RPMI7951 (cell line): ENCODE results near the gene EID2B. TPM values are rescaled to one million over a fixed set of nuclear protein-coding genes. Genes with fewer than 3 reads are reported as not detected.

ENCODE experiments used
- DNase-seq: peaks from one replicate; pipeline ENCODE4 v3.0.0-alpha.2; 2012; ENCODE audit warnings: low read depth
- total RNA-seq: library from RNA; depleted of rRNA; stranded (reverse); fragments of >200 nt; shearing (Covaris generic); gene quantifications from 2 replicates; pipeline ENCODE4 v1.2.3, GENCODE V29; 2014; rRNA removed

The EID2B gene
- total RNA-seq, 1 experiment from 2014 or later, result 5.3 TPM

DNA sequence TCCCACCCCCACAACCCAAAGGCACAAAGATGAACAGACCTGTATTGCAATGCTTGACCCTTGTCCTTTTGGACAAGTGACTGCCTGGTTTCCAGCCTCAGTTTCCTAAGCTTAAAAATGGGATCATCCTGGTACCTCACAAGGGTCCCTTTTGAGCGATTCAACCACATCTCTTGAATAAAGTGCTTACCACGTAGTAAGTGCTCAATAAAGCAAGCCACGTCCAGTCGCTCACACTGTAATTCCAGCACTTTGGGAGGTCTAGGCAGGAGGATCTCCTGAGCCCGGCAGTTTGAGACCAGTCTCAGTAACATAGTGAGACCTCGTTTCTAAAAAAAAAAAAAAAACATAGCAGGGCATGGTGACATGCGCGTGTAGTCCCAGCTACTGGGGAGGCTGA lies 32.7 kb downstream of the EID2B start:
- DNase-seq, result no peak

- no peak for DNase-seq
These were observed 33.6 kb downstream of the EID2B start, which contains the start of gene DLL3 for GRCh38 chr19:39498798-39499642. TSS of gene DLL3 (plus strand) at chr19:39498947. CDS start at chr19:39498975, 28 bp downstream.

GRCh38 chr19:39497996-39498797 lies 34.5 kb downstream of the EID2B start:
- DNase-seq, result peak; percentile 37

GRCh38 chr19:39497701-39497995 lies 35.0 kb downstream of the EID2B start:
- no peak for DNase-seq

DNA sequence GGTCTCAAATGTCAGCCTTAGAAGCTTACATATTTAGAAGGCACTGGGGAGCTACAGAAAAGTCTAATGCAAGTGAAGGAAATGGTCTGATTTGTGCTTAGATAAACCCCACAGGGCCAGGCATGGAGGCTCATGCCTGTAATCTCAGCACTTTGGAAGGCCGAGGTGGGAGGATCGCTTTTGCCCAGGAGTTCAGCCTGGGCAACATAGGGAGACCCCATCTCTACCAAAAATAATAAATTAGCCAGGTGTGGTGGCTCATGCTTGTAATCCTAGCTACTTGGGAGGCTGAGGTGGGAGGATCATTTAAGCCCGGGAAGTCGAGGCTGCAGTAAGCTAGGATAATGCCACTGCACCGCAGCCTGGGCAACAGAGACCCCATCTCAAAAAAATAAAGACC lies 36.6 kb downstream of the EID2B start:
- DNase-seq, result no peak

GRCh38 chr19:39494661-39495060 lies 38.0 kb downstream of the EID2B start:
- DNase-seq, result no peak

GRCh38 chr19:39492788-39493187 lies 39.9 kb downstream of the EID2B start:
- no peak for DNase-seq

GRCh38 chr19:39492225-39492624 lies 40.4 kb downstream of the EID2B start:
- no peak for DNase-seq

DNA sequence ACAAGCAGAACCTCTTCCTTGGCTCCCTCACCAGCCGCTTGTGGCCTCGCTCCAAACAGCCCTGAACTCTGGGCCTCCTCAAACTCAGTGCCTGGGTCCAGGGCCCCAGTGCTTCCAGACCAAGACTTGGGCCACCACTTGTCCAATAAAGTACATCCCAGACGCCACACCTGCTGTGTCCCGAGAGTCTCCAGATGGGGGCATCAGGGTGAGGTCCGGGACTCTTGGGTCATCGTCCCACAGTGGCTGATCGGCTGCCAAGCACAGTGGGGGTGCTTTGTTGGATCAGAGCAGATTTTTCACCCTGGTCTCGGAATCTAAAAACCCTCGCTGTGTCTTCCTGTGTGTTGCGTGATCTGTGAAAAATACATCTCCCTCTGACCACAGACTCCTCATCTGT lies 42.9 kb downstream of the EID2B start:
- DNase-seq, result no peak

- DNase-seq, result no peak
These were observed 49.5 kb downstream of the EID2B start for GRCh38 chr19:39483141-39483540.

DNA sequence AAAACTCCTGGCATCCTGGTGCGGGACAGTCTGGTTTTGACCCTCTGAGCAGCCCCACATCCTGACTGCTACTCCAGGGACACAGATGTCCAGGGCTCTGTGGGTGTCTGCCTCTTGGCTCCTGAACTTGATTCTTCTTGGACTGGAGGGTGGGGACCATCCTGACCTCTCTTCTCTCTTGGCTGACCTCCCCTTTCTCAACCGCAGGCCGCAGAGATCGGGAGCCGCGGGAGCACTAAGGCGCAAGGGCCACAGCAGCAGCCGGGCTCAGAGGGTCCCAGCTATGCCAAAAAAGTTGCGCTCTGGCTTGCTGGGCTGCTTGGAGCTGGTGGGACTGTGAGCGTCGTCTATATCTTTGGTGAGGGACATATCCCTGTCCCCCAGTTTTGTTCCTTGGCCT lies 51.0 kb downstream of the EID2B start:
- DNase-seq, result no peak

DNA sequence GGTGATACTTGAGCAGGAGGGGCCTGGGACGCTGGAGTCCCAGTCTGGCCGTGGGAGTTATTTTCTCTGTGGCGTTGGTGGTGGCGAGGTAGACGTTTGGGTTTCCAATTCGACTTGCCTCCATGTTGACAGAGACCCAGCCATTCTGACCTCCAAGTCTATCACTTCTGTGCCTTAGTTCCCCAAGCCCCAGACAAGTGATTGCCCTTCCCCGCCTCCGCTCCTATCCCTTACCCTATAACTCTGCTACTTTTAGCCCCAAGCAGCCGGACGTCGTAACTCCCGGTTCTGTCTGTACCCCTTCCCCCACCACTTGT lies 51.5 kb downstream of the EID2B start:
- no peak for DNase-seq

Other genes with a start within 250 kb of the EID2B start
- not detected in 2 replicates for gene IFNL1, start 236.4 kb downstream of the EID2B start, total RNA-seq
- under 0.01 and 0.36 TPM in 2 replicates for gene LRFN1, start 212.0 kb downstream of the EID2B start, total RNA-seq
- gene GMFG, start 196.8 kb downstream of the EID2B start, total RNA-seq, result 0.36 and 0.59 TPM in 2 replicates
- gene SAMD4B, start 190.4 kb downstream of the EID2B start, total RNA-seq, result 41.5 and 48.8 TPM in 2 replicates
- gene PAF1, start 141.7 kb downstream of the EID2B start, total RNA-seq, result 44.3 and 59.4 TPM in 2 replicates
- gene MED29, start 141.5 kb downstream of the EID2B start, total RNA-seq, result 22.2 and 39.5 TPM in 2 replicates
- gene ZFP36, start 126.0 kb downstream of the EID2B start, total RNA-seq, result 2.9 and 6.4 TPM in 2 replicates
- 4.8 and 13.0 TPM in 2 replicates for gene PLEKHG2, start 120.2 kb downstream of the EID2B start, total RNA-seq
- gene RPS16, start 96.9 kb downstream of the EID2B start, total RNA-seq, result 107 and 123 TPM in 2 replicates
- 64.7 and 67.4 TPM in 2 replicates for gene SUPT5H, start 87.3 kb downstream of the EID2B start, total RNA-seq
- 86.2 and 88.2 TPM in 2 replicates for gene TIMM50, start 52.0 kb downstream of the EID2B start, total RNA-seq
- 0.72 and 1.5 TPM in 2 replicates for gene DLL3, start 33.9 kb downstream of the EID2B start, total RNA-seq
- not detected in 2 replicates for gene SELENOV, start 17.7 kb downstream of the EID2B start, total RNA-seq
- gene EID2, start 7.3 kb upstream of the EID2B start, total RNA-seq, result 17.1 and 19.0 TPM in 2 replicates
- not detected in 2 replicates for gene LGALS13, start 69.7 kb upstream of the EID2B start, total RNA-seq
- gene LGALS16, start 123.1 kb upstream of the EID2B start, total RNA-seq, result not detected in 2 replicates
- gene LGALS14, start 171.6 kb upstream of the EID2B start, total RNA-seq, result not detected in 2 replicates
- not detected in 2 replicates for gene CLC, start 205.2 kb upstream of the EID2B start, total RNA-seq
- not detected in 2 replicates for gene LEUTX, start 246.0 kb upstream of the EID2B start, total RNA-seq